Mesothelial cell of epicardium (in vitro differentiated cells): Measurements from ENCODE around the gene NLN. TPM values are rescaled to one million over a fixed set of nuclear protein-coding genes. Genes with fewer than 3 reads are reported as not detected.

Source experiments
- DNase-seq, 2 experiments: peaks; one replicate each; pipeline ENCODE4 v3.0.0; 2021; ENCODE audit warnings: low spot score in 2 of 2; ENCODE audit not compliant: unreplicated experiment in 2 of 2
- H3K27ac Mint-ChIP-seq: 2 replicates; pipeline ENCODE4 v1.8.0; 2021; ENCODE audit warnings: mixed read lengths
- H3K27me3 Mint-ChIP-seq: 2 replicates; pipeline ENCODE4 v1.8.0; 2021; ENCODE audit warnings: low read depth, mixed read lengths
- H3K36me3 Mint-ChIP-seq: 2 replicates; pipeline ENCODE4 v1.8.0; 2021; ENCODE audit warnings: mixed read lengths
- H3K4me1 Mint-ChIP-seq: 2 replicates; pipeline ENCODE4 v1.8.0; 2021; ENCODE audit warnings: mixed read lengths
- H3K4me3 Mint-ChIP-seq: 2 replicates; pipeline ENCODE4 v1.8.0; 2021; ENCODE audit warnings: mild to moderate bottlenecking, moderate library complexity, mixed read lengths
- H3K9me3 Mint-ChIP-seq: 2 replicates; pipeline ENCODE4 v1.8.0; 2021; ENCODE audit warnings: mixed read lengths
- total RNA-seq: library from RNA; stranded (reverse); gene quantifications from 3 replicates; pipeline ENCODE4 v1.2.1, GENCODE V29; 2021
- TF ChIP-seq, protein P1 (sequence below): fragments of 200-600 bp; sonication (generic); IDR thresholded peaks from one replicate; pipeline ENCODE4 v1.5.0; 2021; ENCODE audit warnings: antibody characterized with exemption; ENCODE audit not compliant: unreplicated experiment

Gene NLN
- total RNA-seq, 1 donor from 2014 or later: 42.8 TPM

- TF ChIP-seq, protein P1, sequence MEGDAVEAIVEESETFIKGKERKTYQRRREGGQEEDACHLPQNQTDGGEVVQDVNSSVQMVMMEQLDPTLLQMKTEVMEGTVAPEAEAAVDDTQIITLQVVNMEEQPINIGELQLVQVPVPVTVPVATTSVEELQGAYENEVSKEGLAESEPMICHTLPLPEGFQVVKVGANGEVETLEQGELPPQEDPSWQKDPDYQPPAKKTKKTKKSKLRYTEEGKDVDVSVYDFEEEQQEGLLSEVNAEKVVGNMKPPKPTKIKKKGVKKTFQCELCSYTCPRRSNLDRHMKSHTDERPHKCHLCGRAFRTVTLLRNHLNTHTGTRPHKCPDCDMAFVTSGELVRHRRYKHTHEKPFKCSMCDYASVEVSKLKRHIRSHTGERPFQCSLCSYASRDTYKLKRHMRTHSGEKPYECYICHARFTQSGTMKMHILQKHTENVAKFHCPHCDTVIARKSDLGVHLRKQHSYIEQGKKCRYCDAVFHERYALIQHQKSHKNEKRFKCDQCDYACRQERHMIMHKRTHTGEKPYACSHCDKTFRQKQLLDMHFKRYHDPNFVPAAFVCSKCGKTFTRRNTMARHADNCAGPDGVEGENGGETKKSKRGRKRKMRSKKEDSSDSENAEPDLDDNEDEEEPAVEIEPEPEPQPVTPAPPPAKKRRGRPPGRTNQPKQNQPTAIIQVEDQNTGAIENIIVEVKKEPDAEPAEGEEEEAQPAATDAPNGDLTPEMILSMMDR: no peak
- peak overlapping the region; percentile 53 for H3K27ac Mint-ChIP-seq
- peaks cover 54% of the 10 kb centered on the region for H3K36me3 Mint-ChIP-seq
- no peak overlapping the region for H3K4me3 Mint-ChIP-seq
- H3K9me3 Mint-ChIP-seq: no peaks in the 10 kb centered on the region
- no peaks in the 10 kb centered on the region for H3K27me3 Mint-ChIP-seq
- DNase-seq: no peak
- H3K4me1 Mint-ChIP-seq: peaks cover 6% of the 10 kb centered on the region
These were observed 89.9 kb downstream of the NLN start for GRCh38 chr5:65811885-65812284.

GRCh38 chr5:65812648-65813047 is 90.6 kb downstream of the NLN start:
- no peak overlapping the region for H3K27ac Mint-ChIP-seq
- no peaks in the 10 kb centered on the region for H3K9me3 Mint-ChIP-seq
- H3K4me1 Mint-ChIP-seq: peaks cover 6% of the 10 kb centered on the region
- no peaks in the 10 kb centered on the region for H3K27me3 Mint-ChIP-seq
- no peak for DNase-seq
- TF ChIP-seq, protein P1: no peak
- H3K4me3 Mint-ChIP-seq: no peak overlapping the region
- peaks cover 54% of the 10 kb centered on the region for H3K36me3 Mint-ChIP-seq

GRCh38 chr5:65813174-65813573 is 91.2 kb downstream of the NLN start:
- TF ChIP-seq, protein P1: no peak
- Mint-ChIP-seq H3K4me1 (peaks cover 6% of the 10 kb centered on the region), H3K27me3 (no peaks in the 10 kb centered on the region), H3K4me3 (no peak overlapping the region), H3K9me3 (no peaks in the 10 kb centered on the region), H3K36me3 (peaks cover 54% of the 10 kb centered on the region), H3K27ac (no peak overlapping the region)
- DNase-seq: no peak

GRCh38 chr5:65815161-65815560 is 93.2 kb downstream of the NLN start:
- DNase-seq: no peak
- H3K27ac Mint-ChIP-seq: no peak overlapping the region
- TF ChIP-seq, protein P1: no peak
- H3K27me3 Mint-ChIP-seq: no peaks in the 10 kb centered on the region
- H3K4me3 Mint-ChIP-seq: no peak overlapping the region
- peaks cover 3% of the 10 kb centered on the region for H3K4me1 Mint-ChIP-seq
- no peaks in the 10 kb centered on the region for H3K9me3 Mint-ChIP-seq
- H3K36me3 Mint-ChIP-seq: peaks cover 43% of the 10 kb centered on the region

DNA sequence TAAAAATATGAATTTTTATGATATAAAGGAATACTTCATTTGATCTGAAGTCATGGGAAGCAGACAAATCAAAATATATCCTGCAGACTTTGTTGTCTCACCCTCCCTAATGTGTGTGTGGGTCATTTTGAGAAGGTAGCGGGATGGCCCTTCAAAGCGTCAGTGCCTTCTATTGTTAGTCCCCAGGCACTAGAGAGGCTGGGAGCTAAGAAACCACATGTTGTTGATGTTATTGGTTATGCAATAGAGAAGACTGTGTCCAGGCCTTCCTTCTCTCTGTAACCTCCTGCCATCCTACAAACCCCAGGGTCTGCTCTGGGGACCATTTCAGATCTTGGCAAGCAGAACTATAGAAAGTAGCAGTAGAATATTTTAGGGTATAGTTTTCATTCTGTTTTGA is 94.7 kb downstream of the NLN start:
- Mint-ChIP-seq H3K9me3 (no peaks in the 10 kb centered on the region), H3K4me3 (no peak overlapping the region), H3K27ac (no peak overlapping the region), H3K4me1 (peaks cover 3% of the 10 kb centered on the region), H3K36me3 (peaks cover 37% of the 10 kb centered on the region), H3K27me3 (no peaks in the 10 kb centered on the region)
- TF ChIP-seq, protein P1: no peak
- DNase-seq: no peak

- no peak for DNase-seq
- Mint-ChIP-seq H3K27me3 (no peaks in the 10 kb centered on the region), H3K27ac (no peak overlapping the region), H3K4me3 (no peak overlapping the region), H3K4me1 (no peaks in the 10 kb centered on the region), H3K36me3 (peaks cover 32% of the 10 kb centered on the region), H3K9me3 (no peaks in the 10 kb centered on the region)
- TF ChIP-seq, protein P1: no peak
These were observed 95.9 kb downstream of the NLN start for GRCh38 chr5:65817931-65818330.
